Suprapubic skin (tissue), 4 donors: Measurements from ENCODE around the gene GPR171. TPM values are rescaled to one million over a fixed set of nuclear protein-coding genes. Genes with fewer than 3 reads are reported as not detected.
A peak's percentile ranks its signal among the peaks of the same experiment; 100 is the strongest.
"Not testable (repeated sequence)": the region's sequence is repeated elsewhere in the genome, so short reads cannot be mapped to it uniquely, and the experiment has no call there.

Source experiments
- DNase-seq, 2 donors: peaks; one replicate each; pipeline ENCODE4 v3.0.0-alpha.2; 2019; ENCODE audit warnings: low spot score in 2 of 2
- H3K27ac ChIP-seq: fragments of 200-600 bp; sonication (generic); one replicate; pipeline ENCODE4 v1.5.1; 2019
- H3K27me3 ChIP-seq: fragments of 200-600 bp; sonication (generic); one replicate; pipeline ENCODE4 v1.5.1; 2019
- H3K36me3 ChIP-seq: fragments of 200-600 bp; sonication (generic); one replicate; pipeline ENCODE4 v1.5.1; 2019
- H3K4me1 ChIP-seq: fragments of 200-600 bp; sonication (generic); one replicate; pipeline ENCODE4 v1.5.1; 2019
- H3K4me3 ChIP-seq: fragments of 200-600 bp; sonication (generic); one replicate; pipeline ENCODE4 v1.5.1; 2019; ENCODE audit warnings: mild to moderate bottlenecking
- H3K9me3 ChIP-seq: fragments of 200-600 bp; sonication (generic); one replicate; pipeline ENCODE4 v1.5.1; 2019
- EP300 ChIP-seq: sonication (generic); formaldehyde crosslinking; IDR thresholded peaks from one replicate; pipeline ENCODE4 v1.6.1; 2017; ENCODE audit warnings: antibody characterized with exemption
- POLR2A ChIP-seq, 2 donors: fragments of 450-650 bp; IDR thresholded peaks; one replicate each; pipeline ENCODE4 v1.6.1; 2017; ENCODE audit warnings: antibody characterized with exemption in 2 of 2, mild to moderate bottlenecking in 2 of 2, moderate library complexity in 2 of 2
- POLR2AphosphoS5 ChIP-seq, 3 donors: sonication (generic); formaldehyde crosslinking; IDR thresholded peaks; one replicate each; pipeline ENCODE4 v1.6.1; 2017; ENCODE audit warnings: antibody characterized with exemption in 3 of 3
- WGBS: methylation state at CpG from one replicate; pipeline ENCODE4 v1.1.5; 2018; 5-methylcytosine and 5-hydroxymethylcytosine counted together
- total RNA-seq, 4 donors: library from RNA; depleted of rRNA; stranded (reverse); fragments of >200 nt; gene quantifications; one replicate each; pipeline ENCODE4 v1.1.0, GENCODE V29; 2016
- TF ChIP-seq, protein P1 (sequence below), 2 donors: fragments of 200-600 bp in 1 of 2; fragments of 450-650 bp in 1 of 2; sonication (generic) in 1 of 2; IDR thresholded peaks; one replicate each; pipeline ENCODE4 v1.5.1; 2016 to 2019; ENCODE audit warnings: antibody characterized with exemption in 2 of 2, mild to moderate bottlenecking in 1 of 2, moderate library complexity in 1 of 2

The GPR171 gene, protein sequence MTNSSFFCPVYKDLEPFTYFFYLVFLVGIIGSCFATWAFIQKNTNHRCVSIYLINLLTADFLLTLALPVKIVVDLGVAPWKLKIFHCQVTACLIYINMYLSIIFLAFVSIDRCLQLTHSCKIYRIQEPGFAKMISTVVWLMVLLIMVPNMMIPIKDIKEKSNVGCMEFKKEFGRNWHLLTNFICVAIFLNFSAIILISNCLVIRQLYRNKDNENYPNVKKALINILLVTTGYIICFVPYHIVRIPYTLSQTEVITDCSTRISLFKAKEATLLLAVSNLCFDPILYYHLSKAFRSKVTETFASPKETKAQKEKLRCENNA
- 1 to 10 TPM in 3 of 4 donors, under 1 TPM in 1; 0.76 to 1.5 (median 1.3) TPM for total RNA-seq

DNA sequence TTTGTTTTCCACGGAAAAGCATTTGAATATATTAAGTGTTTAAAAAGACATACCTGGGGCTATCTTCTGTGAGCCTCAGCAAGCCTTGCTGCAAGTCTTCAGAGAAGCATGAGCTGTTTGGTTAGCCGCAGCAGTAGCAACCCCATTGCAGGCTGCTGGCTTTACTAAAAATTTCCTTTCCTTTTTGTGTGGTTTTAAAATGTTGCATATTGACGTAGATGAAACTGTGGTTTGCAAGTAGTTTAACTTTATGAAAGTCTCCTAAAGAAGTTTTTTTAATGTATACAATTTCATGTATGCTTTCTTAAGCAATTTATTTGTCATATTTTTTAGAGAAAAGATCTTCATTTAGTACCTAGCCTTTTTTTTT lies at the start of gene GPR171:
Gene GPR171 (minus strand): TSS at position 166 of the 370 bp plus-strand sequence. CDS start 3,830 bp downstream, outside the sequence.
- no peaks in the 10 kb centered on the region for H3K36me3 ChIP-seq
- H3K27ac ChIP-seq = no peak within 1 kb of the TSS
- no peak for DNase-seq
- H3K4me1 ChIP-seq = peaks cover 3% of the 10 kb centered on the region
- no peaks in the 10 kb centered on the region for H3K27me3 ChIP-seq
- TF ChIP-seq, protein P1, sequence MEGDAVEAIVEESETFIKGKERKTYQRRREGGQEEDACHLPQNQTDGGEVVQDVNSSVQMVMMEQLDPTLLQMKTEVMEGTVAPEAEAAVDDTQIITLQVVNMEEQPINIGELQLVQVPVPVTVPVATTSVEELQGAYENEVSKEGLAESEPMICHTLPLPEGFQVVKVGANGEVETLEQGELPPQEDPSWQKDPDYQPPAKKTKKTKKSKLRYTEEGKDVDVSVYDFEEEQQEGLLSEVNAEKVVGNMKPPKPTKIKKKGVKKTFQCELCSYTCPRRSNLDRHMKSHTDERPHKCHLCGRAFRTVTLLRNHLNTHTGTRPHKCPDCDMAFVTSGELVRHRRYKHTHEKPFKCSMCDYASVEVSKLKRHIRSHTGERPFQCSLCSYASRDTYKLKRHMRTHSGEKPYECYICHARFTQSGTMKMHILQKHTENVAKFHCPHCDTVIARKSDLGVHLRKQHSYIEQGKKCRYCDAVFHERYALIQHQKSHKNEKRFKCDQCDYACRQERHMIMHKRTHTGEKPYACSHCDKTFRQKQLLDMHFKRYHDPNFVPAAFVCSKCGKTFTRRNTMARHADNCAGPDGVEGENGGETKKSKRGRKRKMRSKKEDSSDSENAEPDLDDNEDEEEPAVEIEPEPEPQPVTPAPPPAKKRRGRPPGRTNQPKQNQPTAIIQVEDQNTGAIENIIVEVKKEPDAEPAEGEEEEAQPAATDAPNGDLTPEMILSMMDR (IDR thresholded peaks at IDR 0.05) = no peak
- TF ChIP-seq POLR2AphosphoS5 (IDR thresholded peaks at IDR 0.05) (no peak), POLR2A (IDR thresholded peaks at IDR 0.05) (no peak), EP300 (no peak)
- peak within 1 kb of the TSS; percentile 15 for H3K4me3 ChIP-seq
- 83% methylated on average over 3 of the region's 3 CpGs for WGBS
- H3K9me3 ChIP-seq = no peaks in the 10 kb centered on the region

DNA sequence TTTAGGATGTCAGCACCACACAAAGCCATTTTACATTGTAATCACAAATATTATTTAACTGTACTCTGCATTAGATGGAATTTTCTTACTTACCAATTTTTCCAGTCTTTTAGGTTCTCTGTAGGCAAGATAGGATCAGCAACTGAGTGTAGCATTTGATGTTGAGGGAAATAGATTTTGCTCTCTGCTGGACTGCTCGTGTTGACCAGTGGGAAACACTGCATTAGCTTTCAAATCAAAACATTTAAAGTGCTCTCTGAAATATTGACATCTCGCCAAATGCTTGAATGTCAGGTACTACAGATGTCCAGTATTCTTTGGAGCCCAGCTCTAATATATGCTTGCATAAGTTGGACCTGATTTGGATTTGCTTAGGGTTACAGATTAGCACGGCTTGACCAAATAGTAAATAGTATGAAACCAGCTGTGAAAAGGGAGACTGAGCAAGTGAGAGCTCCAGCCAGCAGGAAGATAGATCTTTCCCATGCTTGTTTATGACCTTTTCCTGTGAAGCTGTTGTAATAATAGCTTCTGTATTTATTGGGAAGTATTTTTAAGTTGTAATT lies 45.8 kb upstream of the GPR171 start:
- H3K4me3 ChIP-seq = no peak overlapping the region

DNA sequence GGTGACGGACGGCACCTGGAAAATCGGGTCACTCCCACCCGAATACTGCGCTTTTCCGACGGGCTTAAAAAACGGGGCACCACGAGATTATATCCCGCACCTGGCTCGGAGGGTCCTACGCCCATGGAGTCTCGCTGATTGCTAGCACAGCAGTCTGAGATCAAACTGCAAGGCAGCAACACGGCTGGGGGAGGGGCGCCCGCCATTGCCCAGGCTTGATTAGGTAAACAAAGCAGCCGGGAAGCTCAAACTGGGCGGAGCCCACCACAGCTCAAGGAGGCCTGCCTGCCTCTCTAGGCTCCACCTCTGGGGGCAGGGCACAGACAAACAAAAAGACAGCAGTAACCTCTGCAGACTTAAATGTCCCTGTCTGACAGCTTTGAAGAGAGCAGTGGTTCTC lies 39.0 kb upstream of the GPR171 start:
- H3K4me3 ChIP-seq, H3K4me1 ChIP-seq, H3K36me3 ChIP-seq, H3K27ac ChIP-seq, H3K27me3 ChIP-seq, DNase-seq, H3K9me3 ChIP-seq: not testable (repeated sequence)
- WGBS = 90% methylated on average over 18 of the region's 18 CpGs

More for the DNA sequence above, 45.8 kb upstream of the GPR171 start:
- DNase-seq = no peak
- no peak for TF ChIP-seq EP300
- H3K36me3 ChIP-seq = no peaks in the 10 kb centered on the region
- H3K9me3 ChIP-seq = no peaks in the 10 kb centered on the region
- peaks cover 4% of the 10 kb centered on the region for H3K4me1 ChIP-seq
- no peak overlapping the region for H3K27ac ChIP-seq
- no peaks in the 10 kb centered on the region for H3K27me3 ChIP-seq
- WGBS = 63% methylated on average over 3 of the region's 3 CpGs

DNA sequence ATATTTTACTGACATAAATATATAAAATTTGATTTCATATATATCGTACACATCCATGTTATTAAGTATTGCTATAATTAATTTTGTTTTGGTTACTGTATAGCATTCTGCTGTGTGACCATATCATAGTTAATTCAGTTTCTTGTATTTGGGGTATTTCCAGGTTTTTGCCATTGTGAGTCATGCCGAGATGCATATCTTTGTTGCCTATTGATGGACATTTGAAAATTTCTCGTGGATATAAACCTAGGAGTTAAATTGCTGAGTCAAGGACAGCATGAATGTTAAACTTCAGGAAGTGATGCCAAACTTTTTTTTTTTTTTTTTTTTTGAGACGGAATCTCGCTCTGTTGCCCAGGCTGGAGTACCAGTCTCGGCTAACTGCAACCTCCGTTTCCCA lies 33.7 kb upstream of the GPR171 start:
- no peak for TF ChIP-seq POLR2A (IDR thresholded peaks at IDR 0.05)
- TF ChIP-seq POLR2AphosphoS5 (IDR thresholded peaks at IDR 0.05) = no peak
- TF ChIP-seq, protein P1 (IDR thresholded peaks at IDR 0.05) = no peak
- no peak for TF ChIP-seq EP300
- no peak for DNase-seq
- Histone ChIP-seq H3K4me3 (no peak overlapping the region), H3K36me3 (no peaks in the 10 kb centered on the region), H3K9me3 (no peaks in the 10 kb centered on the region), H3K27me3 (no peaks in the 10 kb centered on the region), H3K27ac (no peak overlapping the region), H3K4me1 (no peaks in the 10 kb centered on the region)
- WGBS = 87% methylated on average over 7 of the region's 7 CpGs

DNA sequence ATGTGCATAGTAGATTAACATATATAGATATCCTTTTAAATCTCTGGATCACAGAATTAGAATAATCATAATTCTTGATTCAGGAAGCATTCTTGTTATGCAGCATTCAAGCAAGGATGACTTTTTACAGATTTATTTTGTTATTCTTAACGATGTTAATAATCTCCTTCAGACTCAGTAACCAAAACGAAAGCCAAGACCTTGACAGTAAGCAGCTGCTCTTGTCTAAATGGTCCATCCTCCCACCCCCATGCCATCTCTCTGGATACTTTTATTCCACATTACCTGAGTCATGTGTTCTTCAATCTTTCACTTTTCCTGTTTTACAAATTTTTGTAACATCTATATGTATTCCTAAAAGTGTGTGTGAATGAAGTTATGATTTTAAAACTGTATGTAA lies 33.3 kb upstream of the GPR171 start:
- 54% methylated on average over 2 of the region's 2 CpGs for WGBS
- H3K27ac ChIP-seq = no peak overlapping the region
- H3K27me3 ChIP-seq = no peaks in the 10 kb centered on the region
- H3K9me3 ChIP-seq = no peaks in the 10 kb centered on the region
- TF ChIP-seq POLR2A (IDR thresholded peaks at IDR 0.05) = no peak
- TF ChIP-seq, protein P1 (IDR thresholded peaks at IDR 0.05) = no peak
- TF ChIP-seq POLR2AphosphoS5 (IDR thresholded peaks at IDR 0.05) = no peak
- TF ChIP-seq EP300 = no peak
- no peaks in the 10 kb centered on the region for H3K36me3 ChIP-seq
- no peaks in the 10 kb centered on the region for H3K4me1 ChIP-seq
- DNase-seq = no peak
- no peak overlapping the region for H3K4me3 ChIP-seq

DNA sequence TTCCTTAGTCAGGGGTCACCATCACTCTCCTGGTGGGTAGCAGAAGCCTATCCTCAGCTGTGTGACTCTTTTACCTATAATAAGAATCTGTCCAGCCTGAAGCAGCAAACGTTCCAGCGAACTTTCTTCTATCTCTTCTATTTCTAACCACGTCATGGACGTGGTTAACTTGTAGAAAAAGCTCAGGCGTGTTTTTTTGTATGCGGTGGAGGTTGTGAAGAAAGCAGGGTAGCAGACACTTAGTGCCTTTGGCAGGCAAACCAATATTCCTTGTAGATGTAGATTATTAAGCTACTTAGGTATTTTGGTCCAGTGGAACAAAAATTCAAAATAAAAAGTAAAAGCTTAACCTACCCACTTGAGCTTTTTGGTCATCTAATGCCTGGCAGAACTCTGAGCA lies 31.8 kb upstream of the GPR171 start:
- H3K9me3 ChIP-seq = no peaks in the 10 kb centered on the region
- H3K36me3 ChIP-seq = no peaks in the 10 kb centered on the region
- no peak overlapping the region for H3K4me3 ChIP-seq
- TF ChIP-seq POLR2AphosphoS5 (IDR thresholded peaks at IDR 0.05) (no peak), EP300 (no peak), POLR2A (IDR thresholded peaks at IDR 0.05) (no peak)
- TF ChIP-seq, protein P1 (IDR thresholded peaks at IDR 0.05) = no peak
- 93% methylated on average over 6 of the region's 6 CpGs for WGBS
- no peak overlapping the region for H3K27ac ChIP-seq
- no peaks in the 10 kb centered on the region for H3K27me3 ChIP-seq
- DNase-seq = no peak
- H3K4me1 ChIP-seq = peaks cover 4% of the 10 kb centered on the region
